ENCODE data around the gene SEC14L2.
"Not testable (repeated sequence)": the region's sequence is repeated elsewhere in the genome, so short reads cannot be mapped to it uniquely, and the experiment has no call there.

The SEC14L2 gene

DNA sequence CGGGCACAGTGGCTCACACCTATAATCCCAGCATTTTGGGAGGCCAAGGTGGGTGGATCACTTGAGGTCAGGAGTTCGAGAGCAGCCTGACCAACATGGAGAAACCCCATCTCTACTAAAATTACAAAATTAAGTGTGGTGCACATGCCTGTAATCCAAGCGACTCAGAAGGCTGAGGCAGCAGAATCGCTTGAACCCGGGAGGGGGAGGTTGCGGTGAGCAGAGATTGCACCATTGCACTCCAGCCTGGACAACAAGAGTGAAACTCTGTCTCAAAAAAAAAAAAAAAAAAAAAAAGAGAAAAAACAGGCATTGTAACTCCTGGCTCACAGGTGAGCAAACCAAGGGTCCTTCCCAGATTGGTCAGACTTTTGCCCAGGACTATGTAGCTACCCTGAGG lies 63.7 kb downstream of the SEC14L2 start:
- FAIRE-seq, result not testable (repeated sequence)

DNA sequence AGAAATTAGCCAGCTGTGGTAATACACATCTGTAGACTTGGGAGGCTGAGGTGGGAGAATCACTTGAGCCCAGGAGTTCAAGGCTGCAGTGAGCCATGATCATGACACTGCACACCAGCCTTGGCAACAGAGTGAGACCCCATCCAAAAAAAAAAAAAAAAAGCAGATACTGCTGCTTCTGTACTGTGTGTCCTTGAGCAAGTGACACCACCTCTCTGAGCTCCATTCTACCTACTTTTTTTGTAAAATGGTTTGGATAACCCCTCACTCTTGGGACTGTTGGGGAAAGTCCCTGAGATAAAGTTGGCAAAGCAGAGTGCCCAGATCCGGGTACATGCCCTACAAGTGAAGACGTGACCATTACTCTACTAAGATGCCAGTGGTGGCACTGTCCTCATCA lies 72.3 kb downstream of the SEC14L2 start:
- no peak for FAIRE-seq

DNA sequence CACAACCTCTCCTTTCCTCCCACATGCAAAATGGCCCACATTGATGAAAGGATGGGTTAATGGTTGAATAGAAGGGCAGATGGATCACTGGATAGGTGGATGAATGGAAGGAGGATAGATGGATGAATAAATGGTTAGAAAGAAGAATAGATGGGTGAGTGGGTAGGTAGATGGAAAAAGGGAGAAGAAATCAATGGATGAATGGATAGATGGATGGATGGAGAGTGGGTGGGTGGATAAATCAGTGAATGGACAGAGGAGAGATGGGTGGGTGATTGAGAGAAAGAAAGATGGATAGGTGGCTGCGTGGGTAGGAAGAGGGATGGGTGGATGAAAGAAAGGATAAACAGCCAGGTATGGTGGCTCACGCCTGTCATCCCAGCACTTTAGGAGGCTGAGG lies 73.8 kb downstream of the SEC14L2 start:
- FAIRE-seq, result no peak

DNA sequence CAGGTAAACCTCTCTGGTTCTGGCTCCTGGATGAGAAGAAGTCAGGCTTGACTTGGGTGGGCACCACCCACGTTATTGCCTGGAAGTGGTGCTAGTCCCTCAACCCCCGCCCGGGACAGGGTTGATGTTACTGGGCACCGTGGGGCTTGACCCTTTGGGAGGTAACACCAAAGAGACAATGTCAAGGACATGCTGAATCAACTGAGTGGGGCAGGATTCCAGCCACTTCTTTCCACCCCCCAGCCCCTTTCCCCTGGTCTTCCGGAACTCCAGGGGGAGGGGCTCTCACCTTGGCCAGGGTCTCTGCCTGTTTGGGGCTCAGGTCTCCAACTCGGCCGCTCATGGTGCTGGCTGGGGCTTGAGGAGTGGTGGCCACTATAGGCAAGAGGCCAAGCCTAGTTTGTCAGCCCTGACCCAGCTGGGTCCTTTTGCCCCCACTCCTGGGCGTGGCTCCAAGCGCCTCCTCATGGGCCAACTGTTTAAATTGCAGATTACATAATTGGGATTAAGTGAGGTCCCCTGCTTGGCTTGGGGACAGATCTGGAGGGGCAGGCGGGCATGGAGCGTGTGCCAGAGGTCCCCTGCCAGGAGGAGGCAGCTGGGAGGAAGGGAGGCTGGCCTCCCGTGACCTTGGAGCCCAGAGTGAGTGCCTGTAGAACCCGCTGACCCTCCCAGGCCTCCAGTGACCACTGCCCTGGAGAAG lies 74.9 kb downstream of the SEC14L2 start, which contains the start of gene SEC14L3:
SEC14L3 (minus strand) TSS at position 402 of the 703 bp plus-strand sequence; CDS start at position 343, 59 bp downstream.
- FAIRE-seq, result no peak

DNA sequence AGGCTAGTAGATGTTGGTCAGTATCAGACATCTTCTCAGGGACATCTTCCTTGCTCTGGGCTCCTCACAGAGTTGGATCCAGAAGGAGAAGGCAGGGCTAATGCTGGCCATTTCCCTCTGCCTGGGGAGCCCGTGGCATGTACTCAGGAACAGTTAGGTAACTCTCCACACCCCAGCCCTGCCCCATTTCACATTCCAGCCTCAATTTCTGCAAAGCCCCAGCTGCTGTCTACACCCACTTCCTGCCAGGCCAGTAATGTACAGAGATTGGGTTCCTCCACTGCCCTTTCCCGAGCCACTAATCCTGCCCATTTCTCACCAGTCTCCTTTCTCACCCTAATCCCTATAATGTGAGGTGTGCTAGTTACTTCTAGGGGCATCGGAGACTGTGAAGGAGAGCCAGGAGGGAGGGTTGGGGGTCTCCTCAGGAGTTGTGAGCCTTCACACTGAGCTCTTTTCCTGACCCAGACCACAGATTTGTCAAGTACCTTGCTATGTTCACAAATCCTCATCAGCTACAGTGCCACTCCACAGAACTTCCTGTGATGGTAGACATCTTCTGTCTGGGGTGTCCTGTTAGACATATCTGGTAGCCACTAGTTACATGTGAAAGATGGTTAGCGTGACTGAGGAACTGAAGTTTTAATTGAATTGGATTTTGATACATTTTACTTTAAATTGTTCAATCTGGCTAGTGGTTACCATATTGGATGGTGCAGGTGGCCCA lies 76.3 kb downstream of the SEC14L2 start:
- no peak for FAIRE-seq

DNA sequence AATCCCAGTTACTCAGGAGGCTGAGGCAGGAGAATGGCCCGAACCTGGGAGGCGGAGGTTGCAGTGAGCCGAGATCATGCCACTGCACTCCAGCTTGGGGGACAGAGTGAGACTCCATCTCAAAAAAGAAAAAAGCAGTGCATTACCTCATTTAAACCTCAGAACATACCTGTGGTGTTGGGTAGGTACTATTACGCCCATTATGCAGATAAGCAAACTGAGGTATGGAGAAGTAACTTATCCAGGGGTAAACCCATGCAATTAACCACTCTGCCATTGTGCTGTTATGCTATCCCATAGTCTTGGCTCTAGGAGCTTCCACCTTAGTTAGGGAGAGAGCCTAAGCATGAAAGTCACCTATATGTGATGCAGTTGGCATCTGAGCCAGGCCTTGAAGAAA lies 77.3 kb downstream of the SEC14L2 start:
- FAIRE-seq, result no peak
